ENCODE measurements around the gene WDR86.

WDR86 gene

DNA sequence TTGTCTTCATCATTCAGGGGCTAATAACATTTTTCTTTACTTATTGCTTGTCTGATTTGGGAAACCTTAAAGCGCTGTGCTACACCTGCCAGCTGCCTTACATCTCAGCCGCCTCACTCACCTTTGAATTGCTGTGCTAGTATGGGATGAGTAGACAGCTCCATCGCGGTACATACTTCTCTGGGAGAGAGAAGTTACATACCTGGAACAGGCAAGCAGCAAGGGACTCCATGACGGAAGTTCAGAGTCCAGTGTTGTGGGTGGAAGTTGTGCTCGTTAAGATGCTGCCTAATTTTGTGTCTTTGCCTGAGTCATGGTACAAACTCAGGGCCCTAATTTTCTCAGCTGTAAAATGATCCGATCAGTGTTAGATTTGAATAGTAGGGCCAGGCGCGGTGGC, 66.3 kb downstream of the WDR86 start:
- H3K36me3 Mint-ChIP-seq (ENCODE audit: low read depth): peaks cover 22% of the 10 kb centered on the region
- no peak for TF ChIP-seq CTCF (IDR thresholded peaks at IDR 0.05; ENCODE audit: unreplicated experiment in 3 of 3)

GRCh38 chr7:151342811-151343210, 67.0 kb downstream of the WDR86 start:
- peak overlapping the region; percentile 69 to 92 (median 90) for H3K4me3 Mint-ChIP-seq
- H3K27me3 Mint-ChIP-seq (ENCODE audit: low read depth): no peaks in the 10 kb centered on the region

More for the DNA sequence above, 66.3 kb downstream of the WDR86 start:
- Mint-ChIP-seq H3K27ac (no peak overlapping the region), H3K4me1 (peaks cover 9% of the 10 kb centered on the region), H3K27me3 (ENCODE audit: low read depth) (no peaks in the 10 kb centered on the region), H3K4me3 (peak overlapping the region; percentile 69 to 81 (median 80)), H3K9me3 (peaks cover 6% of the 10 kb centered on the region)

GRCh38 chr7:151342102-151342646, 67.7 kb downstream of the WDR86 start:
- Mint-ChIP-seq H3K27ac (peak overlapping the region in 2 of 3 experiments; percentile 58 to 67), H3K4me3 (peak overlapping the region; percentile 87 to 92 (median 90)), H3K36me3 (ENCODE audit: low read depth) (peaks cover 14% of the 10 kb centered on the region), H3K9me3 (peaks cover 6% of the 10 kb centered on the region), H3K27me3 (ENCODE audit: low read depth) (no peaks in the 10 kb centered on the region), H3K4me1 (peaks cover 9% of the 10 kb centered on the region)
- TF ChIP-seq CTCF (IDR thresholded peaks at IDR 0.05; ENCODE audit: unreplicated experiment in 3 of 3): no peak

More at GRCh38 chr7:151342811-151343210, 67.0 kb downstream of the WDR86 start:
- Mint-ChIP-seq H3K36me3 (ENCODE audit: low read depth) (peaks cover 17% of the 10 kb centered on the region), H3K4me1 (peaks cover 9% of the 10 kb centered on the region), H3K9me3 (peaks cover 6% of the 10 kb centered on the region), H3K27ac (no peak overlapping the region)
- TF ChIP-seq CTCF (IDR thresholded peaks at IDR 0.05; ENCODE audit: unreplicated experiment in 3 of 3): no peak

- peak within 1 kb of the TSS; percentile 87 to 92 (median 90) for H3K4me3 Mint-ChIP-seq
- H3K36me3 Mint-ChIP-seq (ENCODE audit: low read depth): peaks cover 11% of the 10 kb centered on the region
- no peak for TF ChIP-seq CTCF (IDR thresholded peaks at IDR 0.05; ENCODE audit: unreplicated experiment in 3 of 3)
- H3K27ac Mint-ChIP-seq: peak within 1 kb of the TSS; percentile 29 to 79 (median 58)
- peaks cover 9% of the 10 kb centered on the region for H3K4me1 Mint-ChIP-seq
- H3K27me3 Mint-ChIP-seq (ENCODE audit: low read depth): no peaks in the 10 kb centered on the region
- peaks cover 6% of the 10 kb centered on the region for H3K9me3 Mint-ChIP-seq
Measured at GRCh38 chr7:151341357-151342101, 68.3 kb downstream of the WDR86 start, which contains the start of gene NUB1. NUB1 (plus strand) TSS chr7:151341812; CDS start chr7:151345350, 3,538 bp downstream.

DNA sequence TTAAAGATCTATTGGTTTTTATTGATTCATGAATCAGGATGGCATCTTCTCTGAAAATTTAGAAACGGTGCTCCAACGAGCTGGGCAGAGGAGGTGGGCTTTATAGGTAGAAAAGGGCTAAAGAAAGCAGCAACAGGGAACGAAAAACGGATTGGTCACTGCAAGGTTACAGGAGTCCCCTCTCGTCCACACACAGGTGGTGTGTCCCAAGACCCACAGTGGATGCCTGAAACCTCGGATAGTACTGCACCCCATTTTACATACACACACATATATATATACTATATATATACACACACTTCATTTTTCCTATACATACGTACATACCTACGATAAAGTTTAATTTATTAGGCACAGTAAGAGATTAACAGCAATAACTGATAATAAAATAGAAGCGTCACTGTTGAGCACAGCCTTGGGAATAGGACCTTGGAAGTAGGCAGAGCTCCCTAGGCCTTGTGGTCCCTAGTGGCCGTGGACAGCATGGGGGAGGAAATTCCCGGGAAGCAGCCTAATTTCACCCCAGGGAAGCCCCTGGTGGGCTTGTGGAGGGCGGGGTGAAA, 69.0 kb downstream of the WDR86 start:
- peak overlapping the region; percentile 87 to 92 (median 90) for H3K4me3 Mint-ChIP-seq
- peaks cover 6% of the 10 kb centered on the region for H3K36me3 Mint-ChIP-seq (ENCODE audit: low read depth)
- H3K4me1 Mint-ChIP-seq: peaks cover 9% of the 10 kb centered on the region
- no peaks in the 10 kb centered on the region for H3K27me3 Mint-ChIP-seq (ENCODE audit: low read depth)
- H3K9me3 Mint-ChIP-seq: peaks cover 6% of the 10 kb centered on the region
- no peak for TF ChIP-seq CTCF (IDR thresholded peaks at IDR 0.05; ENCODE audit: unreplicated experiment in 3 of 3)
- H3K27ac Mint-ChIP-seq: peak overlapping the region in 2 of 3 experiments; percentile 29 to 79

All from nephron (organoid).